Coronary artery (tissue), 2 donors: ENCODE results near the gene NTF3.

Experiments used
- DNase-seq: peaks from one replicate; pipeline ENCODE4 v3.0.0-alpha.2; 2017; ENCODE audit warnings: low spot score
- H3K27ac ChIP-seq, 2 donors: fragments of 200-600 bp; sonication (generic); one replicate each; pipeline ENCODE4 v1.5.1; 2016 to 2019
- H3K4me3 ChIP-seq: fragments of 200-600 bp; sonication (generic); 2 replicates; pipeline ENCODE4 v1.5.1; 2016; ENCODE audit warnings: mild to moderate bottlenecking, moderate library complexity
- TF ChIP-seq, protein P1 (sequence below): fragments of 200-600 bp; sonication (generic); IDR thresholded peaks from one replicate; pipeline ENCODE4 v1.5.1; 2019; ENCODE audit warnings: antibody characterized with exemption

NTF3 gene

GRCh38 chr12:5409619-5410018, 22.3 kb upstream of the NTF3 start:
- DNase-seq = no peak
- TF ChIP-seq, protein P1, sequence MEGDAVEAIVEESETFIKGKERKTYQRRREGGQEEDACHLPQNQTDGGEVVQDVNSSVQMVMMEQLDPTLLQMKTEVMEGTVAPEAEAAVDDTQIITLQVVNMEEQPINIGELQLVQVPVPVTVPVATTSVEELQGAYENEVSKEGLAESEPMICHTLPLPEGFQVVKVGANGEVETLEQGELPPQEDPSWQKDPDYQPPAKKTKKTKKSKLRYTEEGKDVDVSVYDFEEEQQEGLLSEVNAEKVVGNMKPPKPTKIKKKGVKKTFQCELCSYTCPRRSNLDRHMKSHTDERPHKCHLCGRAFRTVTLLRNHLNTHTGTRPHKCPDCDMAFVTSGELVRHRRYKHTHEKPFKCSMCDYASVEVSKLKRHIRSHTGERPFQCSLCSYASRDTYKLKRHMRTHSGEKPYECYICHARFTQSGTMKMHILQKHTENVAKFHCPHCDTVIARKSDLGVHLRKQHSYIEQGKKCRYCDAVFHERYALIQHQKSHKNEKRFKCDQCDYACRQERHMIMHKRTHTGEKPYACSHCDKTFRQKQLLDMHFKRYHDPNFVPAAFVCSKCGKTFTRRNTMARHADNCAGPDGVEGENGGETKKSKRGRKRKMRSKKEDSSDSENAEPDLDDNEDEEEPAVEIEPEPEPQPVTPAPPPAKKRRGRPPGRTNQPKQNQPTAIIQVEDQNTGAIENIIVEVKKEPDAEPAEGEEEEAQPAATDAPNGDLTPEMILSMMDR = no peak
- Histone ChIP-seq H3K27ac (no peak overlapping the region), H3K4me3 (no peak overlapping the region)

GRCh38 chr12:5416571-5416970, 15.3 kb upstream of the NTF3 start:
- no peak overlapping the region for H3K27ac ChIP-seq
- TF ChIP-seq, protein P1 = no peak
- H3K4me3 ChIP-seq = no peak overlapping the region
- no peak for DNase-seq

GRCh38 chr12:5417500-5417899, 14.4 kb upstream of the NTF3 start:
- TF ChIP-seq, protein P1 = no peak
- no peak for DNase-seq
- H3K27ac ChIP-seq = no peak overlapping the region
- no peak overlapping the region for H3K4me3 ChIP-seq

DNA sequence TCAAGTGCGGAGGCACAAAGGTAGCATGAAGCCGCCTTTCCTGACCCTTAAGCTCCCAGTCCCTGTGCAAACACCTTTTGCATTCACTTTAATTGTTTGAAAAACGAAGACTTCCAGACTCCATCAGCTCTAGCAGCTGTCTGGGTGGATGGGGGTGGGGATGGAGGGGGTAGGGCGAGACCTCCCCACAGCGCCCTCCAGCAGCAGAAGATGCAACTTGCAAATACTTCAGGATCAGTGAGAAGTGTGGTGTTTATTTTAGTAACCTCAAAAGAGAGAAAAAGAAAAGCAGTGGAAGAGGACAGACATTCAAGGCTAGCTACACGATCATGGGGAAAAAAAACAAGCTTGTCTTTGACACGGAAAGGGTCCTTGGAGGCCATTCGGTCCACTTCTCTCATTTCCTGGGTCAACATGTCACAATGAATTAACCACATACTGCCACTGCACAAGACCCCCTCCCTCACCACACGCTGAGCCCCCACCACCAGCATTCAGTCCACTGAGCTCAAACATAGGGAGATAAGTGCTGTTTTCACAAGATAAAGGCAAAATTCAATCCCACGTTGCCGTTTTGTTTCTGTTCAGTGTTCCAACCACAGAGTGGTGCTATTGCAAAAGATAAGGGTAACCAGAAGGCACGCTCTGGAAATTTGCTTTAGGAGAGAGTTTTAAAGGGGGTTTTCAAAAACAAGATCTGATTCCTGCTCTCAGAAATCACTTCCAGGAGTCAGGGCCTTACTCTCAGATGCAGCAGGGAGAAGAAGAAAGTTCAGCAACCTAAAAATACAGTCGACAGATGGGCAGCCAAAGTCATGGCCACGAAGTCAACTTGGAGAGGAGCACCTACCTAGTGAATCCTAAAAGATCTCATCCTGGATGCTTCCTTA, 3.3 kb upstream of the NTF3 start:
- peak overlapping the region in 1 of 2 donors; percentile 78 for H3K27ac ChIP-seq
- TF ChIP-seq, protein P1 = peak; percentile 51
- DNase-seq = no peak
- no peak overlapping the region for H3K4me3 ChIP-seq

GRCh38 chr12:5429741-5430557, 2.0 kb upstream of the NTF3 start:
- DNase-seq = no peak
- H3K27ac ChIP-seq = peak overlapping the region; percentile 51 to 78
- TF ChIP-seq, protein P1 = no peak
- peak overlapping the region; percentile 83 for H3K4me3 ChIP-seq

GRCh38 chr12:5430641-5431603, 986 bp upstream of the NTF3 start:
- DNase-seq = no peak
- peak overlapping the region; percentile 83 for H3K4me3 ChIP-seq
- peak overlapping the region; percentile 51 to 78 for H3K27ac ChIP-seq
- TF ChIP-seq, protein P1 = no peak
